NCI-H2227 treated with DMSO at 0.1 percent for 48 hours (cell line): Measurements from ENCODE around the gene SLC23A2.

Source experiments
- DNase-seq: peaks from one replicate; lab custom pipeline; 2025; lab: John Stamatoyannopoulos, UW

The SLC23A2 gene

GRCh38 chr20:4844751-4845465 is 156.4 kb downstream of the SLC23A2 start:
- no peak for DNase-seq

GRCh38 chr20:4844325-4844724 is 157.0 kb downstream of the SLC23A2 start:
- no peak for DNase-seq

GRCh38 chr20:4840801-4841200 is 160.5 kb downstream of the SLC23A2 start:
- no peak for DNase-seq

- DNase-seq, result no peak
Observed at GRCh38 chr20:4838526-4838925, 162.8 kb downstream of the SLC23A2 start.

GRCh38 chr20:4837760-4838159 is 163.6 kb downstream of the SLC23A2 start:
- DNase-seq, result no peak

GRCh38 chr20:4836935-4837334 is 164.4 kb downstream of the SLC23A2 start:
- DNase-seq, result no peak

GRCh38 chr20:4836473-4836872 is 164.8 kb downstream of the SLC23A2 start:
- no peak for DNase-seq

- DNase-seq, result no peak
Observed at GRCh38 chr20:4835244-4836177, 165.8 kb downstream of the SLC23A2 start.

GRCh38 chr20:4833074-4833728 is 168.1 kb downstream of the SLC23A2 start:
- DNase-seq, result no peak

- DNase-seq, result no peak
Observed at GRCh38 chr20:4832469-4832868, 168.8 kb downstream of the SLC23A2 start.

- no peak for DNase-seq
Observed at GRCh38 chr20:4830696-4831095, 170.6 kb downstream of the SLC23A2 start.

GRCh38 chr20:4830259-4830658 is 171.1 kb downstream of the SLC23A2 start:
- no peak for DNase-seq

- no peak for DNase-seq
Observed at GRCh38 chr20:4829514-4830215, 171.6 kb downstream of the SLC23A2 start.

GRCh38 chr20:4828830-4829513 is 172.3 kb downstream of the SLC23A2 start:
- DNase-seq, result no peak

- DNase-seq, result no peak
Observed at GRCh38 chr20:4821590-4821989, 179.7 kb downstream of the SLC23A2 start.

- peak; percentile 37 for DNase-seq
Observed at GRCh38 chr20:4820806-4821518, 180.3 kb downstream of the SLC23A2 start.

GRCh38 chr20:4819901-4820300 is 181.4 kb downstream of the SLC23A2 start:
- DNase-seq, result no peak

GRCh38 chr20:4817230-4817671 is 184.1 kb downstream of the SLC23A2 start:
- DNase-seq, result no peak

GRCh38 chr20:4815628-4816027 is 185.7 kb downstream of the SLC23A2 start:
- no peak for DNase-seq

- DNase-seq, result no peak
Observed at GRCh38 chr20:4814696-4815252, 186.5 kb downstream of the SLC23A2 start.
